ENCODE measurements around the gene TAS2R7. TPM values are rescaled to one million over a fixed set of nuclear protein-coding genes. Genes with fewer than 3 reads are reported as not detected.

Gene TAS2R7
- total RNA-seq, 4 donors from 2014 or later, result 1.1 TPM; not detected in 3

Small RNA genes within 50 kb of the gene (small RNA-seq; reads per million reads assigned to genes)
- not detected for gene PRR4

Other genes with a start within 250 kb of the TAS2R7 start
- gene MAGOHB, start 189.0 kb downstream of the TAS2R7 start, total RNA-seq, result 10 to 100 TPM; 13.1 to 17.4 (median 14.5) TPM
- under 1 TPM in 1 of 4 donors, not detected in 3; 0.40 TPM for gene STYK1, start 128.6 kb downstream of the TAS2R7 start, total RNA-seq
- gene YBX3, start 79.3 kb downstream of the TAS2R7 start, total RNA-seq, result 100 to 1,000 TPM; 123 to 351 (median 233) TPM
- gene TAS2R8, start 4.7 kb upstream of the TAS2R7 start, total RNA-seq, result under 1 TPM in 1 of 4 donors, not detected in 3; 0.49 TPM
- not detected for gene TAS2R9, start 7.5 kb upstream of the TAS2R7 start, total RNA-seq
- gene TAS2R10, start 23.7 kb upstream of the TAS2R7 start, total RNA-seq, result 1 to 10 TPM; 1.6 to 2.8 (median 2.1) TPM
- gene PRR4, start 46.8 kb upstream of the TAS2R7 start, total RNA-seq, result 1 to 10 TPM; 4.3 to 8.7 (median 7.8) TPM
- 10 to 100 TPM; 35.5 to 78.8 (median 62.1) TPM for gene PRH1, start 81.6 kb upstream of the TAS2R7 start, total RNA-seq
- 10 to 100 TPM in 1 of 4 donors, 1 to 10 TPM in 3; 4.3 to 15.6 (median 7.4) TPM for gene TAS2R13, start 106.9 kb upstream of the TAS2R7 start, total RNA-seq
- not detected for gene PRH2, start 126.6 kb upstream of the TAS2R7 start, total RNA-seq
- 10 to 100 TPM in 3 of 4 donors, 1 to 10 TPM in 1; 6.8 to 26.0 (median 10.3) TPM for gene TAS2R14, start 136.6 kb upstream of the TAS2R7 start, total RNA-seq
- 10 to 100 TPM in 2 of 4 donors, 1 to 10 TPM in 2; 3.9 to 18.4 (median 7.1) TPM for gene TAS2R50, start 184.3 kb upstream of the TAS2R7 start, total RNA-seq
- 1 to 10 TPM; 6.2 to 9.8 (median 7.1) TPM for gene TAS2R20, start 195.7 kb upstream of the TAS2R7 start, total RNA-seq
- 10 to 100 TPM in 2 of 4 donors, 1 to 10 TPM in 2; 7.0 to 12.0 (median 10.0) TPM for gene TAS2R19, start 220.0 kb upstream of the TAS2R7 start, total RNA-seq
- 10 to 100 TPM in 3 of 4 donors, 1 to 10 TPM in 1; 4.9 to 30.5 (median 11.9) TPM for gene TAS2R31, start 228.8 kb upstream of the TAS2R7 start, total RNA-seq

All from thyroid gland (tissue), 4 donors.